Umbilical cord (tissue), 2 donors: Measurements from ENCODE around the gene VPS33B. TPM values are rescaled to one million over a fixed set of nuclear protein-coding genes. Genes with fewer than 3 reads are reported as not detected.

Experiments used
- DNase-seq: peaks from one replicate; pipeline ENCODE4 v3.0.0-alpha.2; 2015; ENCODE audit warnings: low spot score
- total RNA-seq: library from RNA; depleted of rRNA; stranded (reverse); fragments of >200 nt; gene quantifications from one replicate; pipeline ENCODE4 v1.2.3, GENCODE V29; 2014; ENCODE audit warnings: low replicate concordance; ENCODE audit not compliant: insufficient read depth

The VPS33B gene
- total RNA-seq, 1 donor from 2014 or later: 30.3 TPM

DNA sequence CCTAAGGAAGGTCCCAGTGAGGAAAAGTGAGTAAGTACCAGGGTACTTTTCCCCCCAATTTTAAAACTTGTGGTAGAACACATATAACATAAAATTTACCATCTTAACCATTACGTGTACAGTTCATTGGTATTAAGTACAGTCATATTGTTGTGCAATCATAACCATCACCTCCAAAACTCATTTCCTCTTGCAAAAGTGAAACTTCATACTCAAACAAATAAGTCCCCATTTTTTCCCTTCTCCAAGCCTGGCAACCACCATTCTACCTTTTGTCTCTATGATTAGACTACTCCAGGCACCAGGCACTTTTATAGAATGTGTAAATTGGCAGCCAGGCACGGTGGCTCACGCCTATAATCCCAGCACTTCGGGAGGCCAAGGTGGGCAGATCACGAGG is 40.3 kb downstream of the VPS33B start:
- DNase-seq: no peak

DNA sequence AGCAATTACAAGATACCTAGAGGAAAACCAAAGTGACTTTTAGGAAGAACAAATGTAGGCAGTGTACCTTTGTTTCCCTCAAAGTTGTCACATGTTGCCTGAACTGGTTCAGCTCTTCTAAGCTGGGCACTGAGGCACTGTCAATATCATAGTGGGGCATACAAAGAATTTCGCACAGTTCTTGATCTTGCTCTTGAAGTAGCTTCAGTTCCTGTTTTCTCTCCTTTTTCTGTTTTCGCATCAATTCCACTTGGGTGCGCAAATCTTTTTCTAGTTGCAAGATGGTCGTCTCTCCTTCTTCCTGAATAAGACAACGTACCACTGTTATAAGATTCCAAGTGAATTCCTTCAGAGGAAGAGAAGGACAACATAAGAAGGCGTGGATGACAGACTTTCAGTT is 40.7 kb downstream of the VPS33B start:
- DNase-seq: no peak

DNA sequence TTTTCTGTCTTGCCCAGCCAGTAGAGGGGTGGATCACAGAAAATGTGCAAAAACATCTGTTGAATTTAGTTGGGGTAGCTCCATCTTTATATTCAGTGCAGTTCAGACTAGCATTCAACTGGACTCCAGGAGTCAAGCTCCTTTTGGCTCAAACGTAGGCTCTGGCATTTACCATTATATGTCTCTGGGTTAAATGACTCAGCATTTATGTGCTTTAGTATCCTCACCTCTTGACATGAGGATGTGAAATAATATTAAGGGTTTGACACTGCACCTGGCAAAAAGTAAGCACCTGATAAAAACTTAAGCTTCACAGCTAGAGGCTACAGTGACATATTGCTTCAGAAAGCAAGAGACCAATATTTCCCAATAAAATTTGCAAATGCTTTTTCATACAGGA is 42.8 kb downstream of the VPS33B start:
- no peak for DNase-seq

DNA sequence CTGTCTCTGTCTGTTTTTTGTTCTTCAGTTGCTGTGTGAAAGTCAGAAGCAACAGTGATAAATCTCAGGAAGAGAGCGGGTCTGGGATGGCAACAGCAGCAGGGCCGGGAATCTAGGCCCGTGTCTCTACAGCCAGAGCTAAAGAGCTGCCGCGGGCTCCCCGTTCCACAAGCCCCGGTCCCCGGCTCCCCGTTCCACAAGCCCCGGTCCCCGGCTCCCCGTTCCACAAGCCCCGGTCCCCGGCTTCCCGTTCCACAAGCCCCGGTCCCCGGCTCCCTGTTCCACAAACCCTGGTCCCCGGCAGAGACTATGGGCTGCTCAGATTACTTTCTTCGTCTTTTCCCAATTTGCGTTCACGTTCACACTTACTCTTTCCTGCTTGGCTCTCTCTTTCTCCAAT is 48.2 kb downstream of the VPS33B start:
- no peak for DNase-seq

DNA sequence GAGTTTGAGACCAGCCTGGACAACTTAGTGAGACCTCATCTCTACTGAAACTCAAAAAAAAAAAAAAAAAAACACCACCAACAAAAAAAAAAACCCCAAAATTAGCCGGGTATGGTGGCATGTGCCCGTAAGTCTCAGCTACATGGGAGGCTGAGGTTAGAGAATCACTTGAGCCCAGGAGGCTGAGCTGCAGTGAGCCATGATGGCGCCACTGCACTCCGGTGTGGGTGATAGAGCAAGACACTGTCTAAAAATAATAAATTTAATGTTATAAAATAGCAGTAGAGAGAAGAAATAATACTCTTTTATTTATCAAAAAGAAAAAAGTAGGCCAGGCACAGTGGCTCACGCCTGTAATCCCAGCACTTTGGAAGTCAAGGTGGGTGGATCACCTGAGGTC is 50.3 kb downstream of the VPS33B start:
- DNase-seq: no peak

DNA sequence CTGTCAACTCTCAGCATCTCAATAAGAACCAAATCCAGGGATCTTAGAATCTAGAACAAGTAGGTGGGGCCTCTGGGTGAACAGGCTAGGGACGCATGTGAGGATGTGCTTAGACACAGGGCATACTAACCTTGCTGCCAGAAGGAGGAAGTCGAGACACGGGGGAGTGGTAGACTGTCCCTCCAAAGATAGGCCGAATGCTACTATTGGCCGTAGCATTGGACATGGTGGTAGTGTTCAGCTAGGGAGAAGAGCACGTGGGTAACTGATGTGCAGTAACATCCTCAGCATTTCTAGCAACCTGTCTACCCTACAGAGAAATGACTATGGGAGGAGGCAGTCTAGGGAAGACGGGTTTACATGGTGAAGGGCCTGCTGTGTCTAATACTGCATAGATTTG is 52.1 kb downstream of the VPS33B start:
- no peak for DNase-seq

DNA sequence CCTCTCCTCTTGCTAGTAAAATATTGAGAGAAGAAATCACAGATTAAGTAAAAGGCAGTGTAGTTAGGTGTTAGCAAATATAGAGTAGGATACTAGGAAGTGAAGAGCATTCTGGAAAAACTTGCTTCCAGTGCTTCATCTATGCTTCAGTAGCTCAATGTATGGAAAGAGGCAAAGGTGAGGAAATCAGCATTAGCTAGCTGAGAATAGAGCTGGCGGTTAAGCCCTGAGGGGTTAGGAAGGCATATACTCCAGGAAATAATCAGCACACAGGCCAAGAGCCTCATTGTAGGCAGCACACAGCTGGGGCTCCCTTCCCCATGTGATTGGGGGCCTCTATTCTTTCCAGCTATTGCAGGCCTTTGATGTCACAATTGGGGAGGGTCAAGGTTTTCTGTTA is 54.0 kb downstream of the VPS33B start:
- DNase-seq: no peak

DNA sequence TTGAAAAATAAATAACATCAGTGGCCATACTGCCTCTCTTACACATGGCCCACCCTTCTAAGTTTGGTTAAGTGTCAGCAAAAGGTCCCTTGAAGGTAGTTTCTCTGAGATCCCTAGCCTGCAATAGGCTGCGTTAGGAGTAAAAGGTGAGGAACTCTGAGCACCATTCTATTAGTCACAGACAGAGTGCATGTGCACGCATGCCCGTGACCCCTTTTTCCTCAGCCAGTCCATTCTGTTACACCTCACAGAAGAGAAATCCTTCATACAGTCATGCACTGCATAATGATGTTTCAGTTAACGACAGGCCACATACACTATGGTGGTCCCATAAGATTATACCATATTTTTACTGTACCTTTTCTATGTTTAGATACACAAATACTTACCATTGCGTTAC is 55.2 kb downstream of the VPS33B start:
- no peak for DNase-seq

DNA sequence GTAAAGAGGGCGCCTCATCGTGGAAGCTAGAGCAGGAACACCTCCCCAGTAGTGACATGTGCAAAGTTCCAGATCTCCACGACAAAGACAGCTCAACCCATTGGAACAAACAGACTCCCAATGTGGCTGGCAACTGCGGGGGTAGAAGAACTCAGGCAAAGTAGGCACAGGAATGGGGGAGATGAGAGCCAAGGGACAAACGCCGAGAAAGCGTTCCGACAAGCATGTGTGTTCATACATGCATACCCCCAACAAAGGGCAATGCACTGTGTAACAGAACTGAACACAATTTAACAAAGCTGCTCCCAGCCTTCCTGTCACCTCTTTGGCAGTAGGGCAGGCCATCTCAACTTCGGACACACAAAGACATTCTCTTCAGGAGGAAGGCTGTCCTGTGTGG is 56.1 kb downstream of the VPS33B start:
- no peak for DNase-seq

DNA sequence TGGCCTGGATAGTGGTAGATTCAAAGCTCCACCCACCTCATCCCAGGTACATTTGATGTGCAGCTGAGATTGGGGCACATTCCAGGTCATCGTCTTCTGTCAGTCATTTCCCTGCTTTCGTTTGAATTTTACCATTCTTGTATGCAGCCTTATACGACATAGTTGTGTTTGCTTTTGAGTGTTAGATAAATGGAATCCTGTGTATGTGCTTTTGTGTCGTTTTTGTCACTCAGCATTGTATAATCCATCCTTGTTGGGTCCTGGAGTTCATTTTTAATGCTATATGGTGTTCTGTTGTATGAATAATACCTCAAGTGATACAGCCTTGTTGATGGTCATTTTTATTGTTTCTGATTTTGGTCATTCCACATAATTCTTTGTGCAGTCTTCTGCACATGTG is 60.4 kb downstream of the VPS33B start:
- DNase-seq: no peak

DNA sequence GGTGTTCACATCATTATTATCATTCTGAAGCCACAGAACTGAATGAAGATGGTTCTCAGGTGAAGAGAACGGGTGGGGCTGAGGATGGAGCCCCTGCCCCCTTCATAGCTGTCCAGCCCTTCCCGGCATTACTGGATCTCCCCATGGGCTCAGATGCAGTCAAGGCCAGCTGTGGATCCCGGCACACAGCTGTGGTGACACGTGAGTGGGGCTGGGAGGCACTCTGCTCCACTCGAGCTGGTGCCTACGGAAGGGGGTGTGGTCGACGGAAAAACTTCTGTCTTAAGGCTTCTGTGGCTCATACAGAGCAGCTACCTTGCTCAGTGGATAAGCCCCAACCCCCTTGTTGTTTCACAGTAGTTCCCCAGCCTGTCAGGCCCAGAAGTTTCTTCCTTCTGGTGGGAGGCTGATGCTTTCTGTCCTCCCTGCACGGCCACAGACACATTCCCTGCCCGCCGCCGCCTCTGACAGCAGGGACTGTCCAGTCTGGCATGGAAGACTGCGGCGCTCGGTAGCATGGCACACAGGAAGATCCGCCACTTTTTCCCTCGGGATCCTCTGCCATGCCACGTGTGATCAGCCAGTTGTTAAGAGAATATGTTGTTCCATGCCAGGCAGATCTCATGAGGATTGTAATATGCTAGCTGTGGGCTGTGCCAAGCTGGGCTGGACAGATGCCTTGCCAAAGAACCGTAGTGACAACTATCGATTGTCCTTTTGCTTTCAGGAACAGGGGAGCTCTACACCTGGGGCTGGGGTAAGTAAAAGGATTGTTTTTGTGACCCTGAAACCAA is 61.9 kb downstream of the VPS33B start:
- DNase-seq: no peak

DNA sequence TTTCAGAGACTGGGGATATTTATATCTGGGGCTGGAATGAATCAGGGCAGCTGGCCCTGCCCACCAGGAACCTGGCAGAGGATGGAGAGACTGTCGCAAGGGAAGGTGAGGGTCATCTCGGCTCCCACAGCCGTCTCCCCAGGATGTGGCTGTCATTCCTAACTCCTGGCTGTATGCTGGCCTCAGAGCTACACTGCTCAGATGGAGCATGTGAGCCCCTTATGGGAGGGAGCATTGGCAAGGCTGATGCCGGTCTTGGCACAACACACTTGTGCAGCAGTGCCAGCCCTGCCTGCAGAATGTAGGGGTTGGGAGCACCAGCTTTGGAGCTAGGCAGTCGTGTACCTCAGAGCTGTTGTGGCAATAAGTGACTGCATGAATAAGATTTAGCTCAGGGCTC is 62.5 kb downstream of the VPS33B start:
- no peak for DNase-seq

DNA sequence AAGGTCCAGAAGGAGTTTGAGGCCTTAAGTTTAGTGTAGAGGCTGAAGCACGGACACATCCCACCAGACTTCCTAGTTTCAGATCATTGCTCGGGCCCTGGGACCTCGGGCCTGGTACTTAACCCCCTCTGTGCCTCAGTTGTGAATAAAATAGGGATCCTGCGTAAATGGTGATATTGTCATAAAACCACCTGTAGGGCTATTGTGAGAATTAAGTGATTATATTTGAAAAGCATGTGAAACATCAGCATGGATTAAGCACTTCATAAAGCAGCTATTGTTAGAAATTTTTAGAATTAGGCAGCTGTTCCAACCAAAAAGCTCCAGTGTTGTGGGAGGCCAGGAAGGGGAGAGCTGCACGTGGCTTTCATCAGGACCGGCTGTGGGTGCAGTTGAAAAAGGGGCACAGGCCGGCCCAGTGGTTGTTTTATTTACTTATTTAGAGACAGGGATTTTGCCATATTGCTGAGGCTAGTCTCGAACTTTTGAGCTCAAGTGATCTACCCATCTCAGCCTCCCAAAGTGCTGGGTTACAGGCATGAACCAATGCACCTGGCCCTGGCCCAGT is 63.3 kb downstream of the VPS33B start:
- no peak for DNase-seq

DNA sequence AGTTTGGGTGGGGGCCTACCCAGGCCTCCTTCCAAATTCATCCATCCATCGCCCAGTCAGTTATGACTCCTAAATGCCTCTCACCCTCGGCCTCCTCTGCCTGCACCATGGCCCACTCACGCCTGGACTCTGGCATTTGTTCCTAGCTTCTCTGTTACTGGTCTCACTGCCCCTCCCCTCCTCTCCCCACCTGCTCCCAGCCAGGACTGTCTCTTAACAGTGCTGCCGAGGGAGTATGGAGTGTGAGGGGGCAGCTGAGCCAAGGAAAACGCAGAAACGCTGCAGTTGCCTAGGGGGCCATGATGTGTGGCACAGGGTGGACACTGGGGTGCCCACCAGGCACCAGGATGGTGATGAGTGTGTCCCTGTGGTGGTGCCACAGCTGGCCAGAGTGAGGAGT is 64.6 kb downstream of the VPS33B start:
- no peak for DNase-seq

DNA sequence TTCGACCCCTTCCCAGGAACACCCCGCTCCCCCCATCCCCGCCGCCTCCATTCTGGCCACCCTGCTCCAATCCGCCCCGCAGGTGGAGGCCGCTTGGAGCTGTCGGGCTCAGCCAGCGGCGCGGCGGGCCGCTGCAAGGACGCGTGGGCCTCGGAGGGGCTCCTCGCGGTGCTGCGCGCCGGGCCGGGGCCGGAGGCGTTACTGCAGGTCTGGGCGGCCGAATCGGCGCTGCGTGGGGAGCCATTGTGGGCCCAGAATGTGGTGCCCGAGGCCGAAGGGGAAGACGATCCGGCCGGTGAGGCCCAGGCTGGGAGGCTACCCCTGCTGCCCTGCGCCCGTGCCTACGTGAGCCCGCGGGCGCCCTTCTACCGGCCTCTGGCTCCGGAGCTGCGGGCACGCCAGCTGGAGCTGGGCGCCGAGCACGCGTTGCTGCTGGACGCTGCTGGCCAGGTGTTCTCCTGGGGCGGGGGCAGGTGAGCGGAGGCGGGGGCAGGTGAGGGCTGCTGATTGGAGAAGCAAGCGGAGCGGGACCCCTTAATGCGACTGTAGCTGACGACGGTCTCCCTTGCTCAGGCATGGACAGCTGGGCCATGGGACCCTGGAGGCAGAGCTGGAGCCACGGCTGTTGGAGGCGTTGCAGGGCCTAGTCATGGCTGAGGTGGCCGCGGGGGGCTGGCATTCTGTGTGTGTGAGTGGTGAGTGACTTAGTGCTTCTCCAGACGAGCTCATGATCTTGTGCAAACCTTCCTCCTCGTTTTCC is 65.2 kb downstream of the VPS33B start:
- peak; percentile 30 for DNase-seq

DNA sequence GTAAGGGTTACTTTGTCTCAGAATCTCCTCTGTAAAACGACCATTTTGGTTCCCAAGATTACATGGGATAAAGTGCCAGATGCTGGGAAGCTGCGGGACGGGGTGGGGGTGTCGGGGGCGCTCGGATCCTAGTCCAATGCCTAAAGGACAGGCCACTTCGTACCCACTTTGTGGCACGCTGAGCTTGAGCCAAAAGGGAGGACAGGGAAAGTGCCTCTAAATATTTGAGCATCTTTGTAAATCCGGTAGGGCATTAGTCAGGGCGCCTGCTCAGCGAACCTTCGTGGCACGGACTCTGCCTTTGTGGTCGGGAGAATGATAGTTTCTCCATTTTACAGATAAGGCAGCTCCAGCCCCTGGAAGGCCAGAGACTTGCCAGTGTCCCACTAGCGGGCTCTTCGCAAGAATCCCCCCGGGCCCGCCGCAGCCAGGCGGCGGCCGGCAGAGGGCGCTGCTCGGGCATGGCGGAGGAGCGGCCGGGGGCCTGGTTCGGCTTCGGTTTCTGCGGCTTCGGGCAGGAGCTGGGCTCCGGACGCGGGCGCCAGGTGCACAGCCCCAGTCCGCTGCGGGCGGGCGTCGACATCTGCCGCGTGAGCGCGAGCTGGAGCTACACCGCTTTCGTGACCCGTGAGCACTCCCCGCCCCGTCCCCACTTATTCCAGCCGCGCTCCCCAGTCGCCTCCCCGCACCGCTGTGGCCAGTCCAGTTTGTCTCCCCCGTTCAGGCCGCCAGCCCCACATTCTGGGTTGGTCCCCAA is 65.9 kb downstream of the VPS33B start:
- peak; percentile 70 for DNase-seq

DNA sequence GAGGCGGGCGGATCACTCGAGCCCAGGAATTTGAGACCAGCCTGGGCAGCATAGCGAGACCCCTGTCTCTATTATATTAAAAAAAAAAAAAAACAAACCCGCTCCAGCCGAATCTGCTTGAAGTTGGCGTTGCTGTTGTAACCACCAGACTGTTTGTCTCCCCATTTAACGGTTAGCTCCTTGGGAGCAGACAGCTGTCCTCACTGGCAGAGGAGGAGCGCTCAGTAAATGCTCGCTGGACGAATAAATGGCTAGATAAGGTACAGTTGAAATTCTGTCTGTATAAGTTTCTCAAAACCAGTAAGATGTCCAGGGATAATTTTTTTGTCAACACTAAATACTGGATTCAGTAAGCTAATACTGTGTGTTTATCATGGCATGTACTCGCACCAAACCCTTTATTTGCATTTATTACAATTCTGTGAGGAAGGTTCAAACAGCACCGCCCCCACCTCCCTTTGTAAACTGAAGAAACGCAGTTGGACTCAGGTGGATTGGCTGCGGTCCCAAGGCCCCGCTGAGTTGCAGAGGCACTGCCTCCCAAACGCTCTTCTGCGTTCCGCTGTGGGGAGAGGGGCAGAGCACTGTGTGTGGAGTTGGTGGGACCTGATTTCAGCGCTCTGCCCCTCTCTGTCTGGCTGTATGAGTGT is 66.6 kb downstream of the VPS33B start:
- DNase-seq: no peak

DNA sequence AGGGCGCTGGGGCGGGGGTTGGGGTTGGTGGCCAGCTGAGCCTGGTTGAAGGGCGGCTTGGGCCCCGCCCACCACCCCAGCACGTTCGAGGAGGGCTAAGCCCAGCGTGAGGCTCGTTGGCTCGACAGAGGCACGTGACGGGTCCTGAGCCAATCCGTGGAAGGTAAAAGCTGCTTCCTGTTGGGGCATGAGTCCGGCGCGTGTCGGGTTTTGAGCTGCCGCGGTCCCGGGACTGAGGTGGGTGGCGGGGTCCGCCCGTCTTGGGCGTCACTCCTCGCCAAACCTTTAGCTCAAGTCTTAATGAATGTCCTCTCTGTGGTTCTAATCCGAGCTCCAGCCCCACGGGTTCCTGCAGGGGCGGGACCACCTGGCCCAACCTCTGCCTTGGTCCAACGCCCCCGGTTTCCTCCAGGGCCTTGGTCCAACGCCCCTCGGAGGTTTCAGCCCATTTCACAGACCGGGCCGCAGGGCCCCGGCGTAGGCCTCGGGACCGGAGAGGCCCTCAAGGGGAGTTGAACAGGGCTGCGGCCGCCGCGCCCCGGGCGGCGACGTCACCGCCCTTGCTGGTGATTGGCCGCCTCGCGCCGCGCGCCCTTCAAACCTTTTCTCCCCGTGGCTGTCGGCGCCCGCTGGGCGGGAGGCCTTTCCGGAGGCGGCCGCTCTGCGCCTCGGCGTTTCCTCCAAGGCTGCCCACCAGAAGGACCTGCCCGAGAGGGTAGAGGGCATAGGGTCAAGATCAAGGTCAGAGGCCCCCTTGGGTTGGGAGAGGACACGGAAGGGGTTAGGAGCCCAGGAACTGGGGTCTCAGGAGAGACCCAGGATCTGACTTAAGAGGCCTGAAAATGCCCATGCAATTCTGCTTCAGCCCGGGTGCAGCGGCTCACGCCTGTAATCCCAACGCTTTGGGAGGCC is 67.4 kb downstream of the VPS33B start, which contains the start of gene RCCD1:
Gene RCCD1, plus strand, starts transcription at position 173 of the 912 bp plus-strand sequence. CDS start 1,851 bp downstream, outside the sequence.
- DNase-seq: peak; percentile 98

DNA sequence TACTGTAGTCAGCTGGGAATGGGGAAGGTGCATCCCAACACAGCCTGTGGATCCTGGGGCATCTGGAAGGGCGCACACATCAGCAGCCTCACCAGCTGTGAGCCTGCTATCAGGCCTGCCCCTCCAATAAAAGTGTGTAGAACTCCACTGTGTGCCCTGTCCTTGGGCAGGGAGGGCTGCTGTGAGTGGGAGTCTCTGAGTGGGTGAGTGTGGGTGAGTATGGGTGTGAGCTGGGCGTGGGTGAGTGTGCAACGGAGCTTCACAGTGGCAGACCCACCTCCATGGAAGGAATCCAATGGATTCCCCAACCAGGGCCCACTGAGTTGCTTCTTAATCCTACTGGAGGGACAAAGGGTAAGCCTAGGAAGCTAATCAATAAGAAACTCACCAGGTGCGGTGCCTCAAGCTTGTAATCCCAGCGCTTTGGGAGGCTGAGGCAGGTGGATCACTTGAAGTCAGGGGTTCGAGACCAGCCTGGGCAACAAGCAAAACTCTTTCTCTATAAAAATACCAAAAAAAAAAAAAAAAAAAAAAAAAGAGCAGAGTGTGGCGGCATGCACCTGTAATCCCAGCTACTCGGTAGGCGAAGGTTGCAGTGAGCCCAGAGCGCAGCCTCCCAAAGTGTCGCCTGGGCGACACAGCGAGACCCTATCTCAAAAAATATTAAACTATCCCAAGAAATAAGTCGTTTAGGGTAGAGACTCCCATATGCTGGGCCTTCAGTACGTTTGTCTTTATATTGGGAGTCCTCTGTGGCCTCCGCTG is 68.3 kb downstream of the VPS33B start:
- DNase-seq: no peak
